GM12892 (cell line): Measurements from ENCODE around the gene INO80E.

Source experiments
- POLR2A ChIP-seq: IDR thresholded peaks from 2 replicates; pipeline ENCODE4 v1.6.1; 2011; ENCODE audit warnings: low read depth, low read length, control low read depth
- POLR2AphosphoS5 ChIP-seq: IDR thresholded peaks from 2 replicates; pipeline ENCODE4 v1.6.1; 2011; ENCODE audit warnings: low read depth, low read length, control low read depth

DNA sequence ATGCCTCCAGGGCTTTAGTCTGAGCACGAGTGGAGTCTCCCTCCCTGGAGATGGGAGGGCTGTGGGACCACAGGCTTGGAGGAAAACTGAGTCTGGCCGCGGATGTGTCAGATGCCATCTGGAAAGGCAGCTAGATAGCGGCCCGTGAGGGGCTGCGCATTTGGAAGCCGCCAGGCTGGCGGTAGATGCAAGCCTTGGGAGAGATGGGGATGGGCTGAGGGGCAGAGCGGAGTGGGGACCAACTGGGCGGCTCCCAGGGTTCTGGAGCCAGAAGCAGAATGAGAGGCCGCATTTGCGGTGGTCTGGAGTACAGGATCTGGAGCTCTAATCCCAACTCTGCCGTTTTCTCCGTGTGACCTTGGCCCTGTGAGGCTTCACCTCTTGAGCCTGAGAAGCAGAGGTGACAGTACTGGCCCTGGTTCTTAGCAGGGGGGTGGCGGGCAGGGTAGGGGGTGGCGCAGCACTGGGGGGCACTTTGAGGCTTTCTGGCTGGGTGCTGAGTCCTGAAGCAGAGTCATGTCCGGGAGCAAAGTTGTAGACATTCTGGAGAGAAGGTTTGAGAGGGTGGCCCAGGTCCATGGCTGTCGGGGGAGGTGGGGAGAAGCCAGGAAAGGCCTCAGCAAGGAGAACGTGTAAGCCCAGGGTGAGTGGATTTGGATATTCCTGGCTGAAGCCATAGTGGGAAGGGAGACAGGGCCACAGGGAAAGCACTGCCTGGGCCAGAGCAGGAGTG, 6.7 kb downstream of the INO80E start:
- TF ChIP-seq POLR2A (no peak), POLR2AphosphoS5 (no peak)
